RPMI8226 (cell line): ENCODE data around the gene CSPG5.

Experiments
- DNase-seq: peaks from one replicate; pipeline ENCODE4 v3.0.0-alpha.2; 2015

The CSPG5 gene

GRCh38 chr3:47536221-47536891 is 42.3 kb downstream of the CSPG5 start:
- DNase-seq = no peak

GRCh38 chr3:47533996-47534454 is 44.6 kb downstream of the CSPG5 start:
- no peak for DNase-seq

- no peak for DNase-seq
These were observed 45.2 kb downstream of the CSPG5 start for GRCh38 chr3:47533481-47533880.

- DNase-seq = no peak
These were observed 50.5 kb downstream of the CSPG5 start for GRCh38 chr3:47527952-47528725.

- no peak for DNase-seq
These were observed 53.0 kb downstream of the CSPG5 start for GRCh38 chr3:47525617-47526016.

GRCh38 chr3:47523310-47524073 is 55.2 kb downstream of the CSPG5 start:
- DNase-seq = no peak

GRCh38 chr3:47522082-47522987 is 56.3 kb downstream of the CSPG5 start:
- DNase-seq = peak; percentile 91

GRCh38 chr3:47520756-47521155 is 57.9 kb downstream of the CSPG5 start:
- no peak for DNase-seq

GRCh38 chr3:47517937-47518336 is 60.7 kb downstream of the CSPG5 start:
- DNase-seq = no peak

- no peak for DNase-seq
These were observed 62.8 kb downstream of the CSPG5 start for GRCh38 chr3:47515864-47516319.

- DNase-seq = no peak
These were observed 63.6 kb downstream of the CSPG5 start for GRCh38 chr3:47515100-47515499.

- DNase-seq = peak; percentile 97
These were observed 65.3 kb downstream of the CSPG5 start, which contains the start of gene ELP6 for GRCh38 chr3:47513125-47513929. ELP6 (minus strand) TSS chr3:47513712; CDS start chr3:47513590, 122 bp downstream.

GRCh38 chr3:47512416-47513124 is 66.1 kb downstream of the CSPG5 start:
- peak; percentile 29 for DNase-seq
